ENCODE measurements around the gene CTIF. TPM values are rescaled to one million over a fixed set of nuclear protein-coding genes. Genes with fewer than 3 reads are reported as not detected.

The CTIF gene
- total RNA-seq, 1 donor from 2014 or later = 60.0 TPM

- H3K4me3 ChIP-seq = peak overlapping the region; percentile 42
- DNase-seq = peak; percentile 69
- no peaks in the 10 kb centered on the region for H3K27me3 ChIP-seq (ENCODE audit: low read depth)
- peaks cover 90% of the 10 kb centered on the region for H3K4me1 ChIP-seq
- TF ChIP-seq, protein P1, sequence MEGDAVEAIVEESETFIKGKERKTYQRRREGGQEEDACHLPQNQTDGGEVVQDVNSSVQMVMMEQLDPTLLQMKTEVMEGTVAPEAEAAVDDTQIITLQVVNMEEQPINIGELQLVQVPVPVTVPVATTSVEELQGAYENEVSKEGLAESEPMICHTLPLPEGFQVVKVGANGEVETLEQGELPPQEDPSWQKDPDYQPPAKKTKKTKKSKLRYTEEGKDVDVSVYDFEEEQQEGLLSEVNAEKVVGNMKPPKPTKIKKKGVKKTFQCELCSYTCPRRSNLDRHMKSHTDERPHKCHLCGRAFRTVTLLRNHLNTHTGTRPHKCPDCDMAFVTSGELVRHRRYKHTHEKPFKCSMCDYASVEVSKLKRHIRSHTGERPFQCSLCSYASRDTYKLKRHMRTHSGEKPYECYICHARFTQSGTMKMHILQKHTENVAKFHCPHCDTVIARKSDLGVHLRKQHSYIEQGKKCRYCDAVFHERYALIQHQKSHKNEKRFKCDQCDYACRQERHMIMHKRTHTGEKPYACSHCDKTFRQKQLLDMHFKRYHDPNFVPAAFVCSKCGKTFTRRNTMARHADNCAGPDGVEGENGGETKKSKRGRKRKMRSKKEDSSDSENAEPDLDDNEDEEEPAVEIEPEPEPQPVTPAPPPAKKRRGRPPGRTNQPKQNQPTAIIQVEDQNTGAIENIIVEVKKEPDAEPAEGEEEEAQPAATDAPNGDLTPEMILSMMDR (IDR thresholded peaks at IDR 0.05; ENCODE audit: borderline replicate concordance) = no peak
- H3K27ac ChIP-seq (replicated peaks) = peak overlapping the region; percentile 98
- peaks cover 7% of the 10 kb centered on the region for H3K36me3 ChIP-seq
- intact Hi-C loops (cut with micrococcal nuclease) = loop anchor here (5.0 to 10.0 kb wide), 2 partner anchors 105 to 162 kb away; no protein-coding TSS in a partner anchor
- no peaks in the 10 kb centered on the region for H3K9me3 ChIP-seq (replicated peaks)
These were observed 243.6 kb downstream of the CTIF start for GRCh38 chr18:48782381-48782861.

- Histone ChIP-seq H3K4me3 (no peak overlapping the region), H3K9me3 (replicated peaks) (no peaks in the 10 kb centered on the region), H3K36me3 (peaks cover 7% of the 10 kb centered on the region), H3K27ac (replicated peaks) (peak overlapping the region; percentile 98), H3K4me1 (peaks cover 90% of the 10 kb centered on the region), H3K27me3 (ENCODE audit: low read depth) (no peaks in the 10 kb centered on the region)
- TF ChIP-seq, protein P1 (IDR thresholded peaks at IDR 0.05; ENCODE audit: borderline replicate concordance) = no peak
- no peak for DNase-seq
- intact Hi-C loops (cut with micrococcal nuclease) = loop anchor here (5.0 to 10.0 kb wide), 2 partner anchors 107 to 161 kb away; no protein-coding TSS in a partner anchor
These were observed 245.0 kb downstream of the CTIF start for GRCh38 chr18:48783616-48784520.

DNA sequence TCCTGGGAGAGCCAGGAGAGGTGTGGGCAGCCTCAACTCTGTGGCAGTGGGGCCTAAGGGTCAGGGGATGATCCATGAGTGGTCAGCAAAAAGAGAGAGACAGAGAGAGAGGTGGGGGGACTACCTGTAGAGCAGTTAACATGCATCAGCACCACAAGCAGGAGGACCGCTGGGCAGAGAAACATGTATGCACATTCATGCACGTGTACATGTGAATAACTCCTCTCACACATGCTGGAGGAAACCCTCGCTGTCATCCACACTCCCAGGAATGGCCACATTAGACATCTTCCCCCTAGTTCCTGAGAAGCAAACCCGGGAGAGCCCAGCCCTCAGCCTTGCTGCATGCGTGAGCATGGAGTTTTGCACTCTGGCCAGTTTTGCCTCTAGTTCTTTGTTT lies 245.8 kb downstream of the CTIF start:
- peak; percentile 9 for DNase-seq
- Histone ChIP-seq H3K27me3 (ENCODE audit: low read depth) (no peaks in the 10 kb centered on the region), H3K36me3 (peaks cover 7% of the 10 kb centered on the region), H3K27ac (replicated peaks) (no peak overlapping the region), H3K4me3 (no peak overlapping the region), H3K4me1 (peaks cover 90% of the 10 kb centered on the region), H3K9me3 (replicated peaks) (no peaks in the 10 kb centered on the region)
- intact Hi-C loops (cut with micrococcal nuclease) = loop anchor here (5.0 to 10.0 kb wide), 2 partner anchors 107 to 160 kb away; no protein-coding TSS in a partner anchor
- TF ChIP-seq, protein P1 (IDR thresholded peaks at IDR 0.05; ENCODE audit: borderline replicate concordance) = no peak

GRCh38 chr18:48785091-48785614 lies 246.3 kb downstream of the CTIF start:
- H3K27ac ChIP-seq (replicated peaks) = no peak overlapping the region
- intact Hi-C loops (cut with micrococcal nuclease) = loop anchor here (10.0 kb wide), 1 partner anchor 160 kb away; no protein-coding TSS in a partner anchor
- H3K4me1 ChIP-seq = peaks cover 90% of the 10 kb centered on the region

More at GRCh38 chr18:48785091-48785614, 246.3 kb downstream of the CTIF start:
- no peaks in the 10 kb centered on the region for H3K9me3 ChIP-seq (replicated peaks)
- H3K36me3 ChIP-seq = peaks cover 7% of the 10 kb centered on the region
- DNase-seq = peak; percentile 14
- no peaks in the 10 kb centered on the region for H3K27me3 ChIP-seq (ENCODE audit: low read depth)
- TF ChIP-seq, protein P1 (IDR thresholded peaks at IDR 0.05; ENCODE audit: borderline replicate concordance) = no peak
- H3K4me3 ChIP-seq = no peak overlapping the region

Data from left ventricle myocardium inferior (tissue), 1 donor.